Measurements from ENCODE around the gene GGA1.

GGA1 gene, protein sequence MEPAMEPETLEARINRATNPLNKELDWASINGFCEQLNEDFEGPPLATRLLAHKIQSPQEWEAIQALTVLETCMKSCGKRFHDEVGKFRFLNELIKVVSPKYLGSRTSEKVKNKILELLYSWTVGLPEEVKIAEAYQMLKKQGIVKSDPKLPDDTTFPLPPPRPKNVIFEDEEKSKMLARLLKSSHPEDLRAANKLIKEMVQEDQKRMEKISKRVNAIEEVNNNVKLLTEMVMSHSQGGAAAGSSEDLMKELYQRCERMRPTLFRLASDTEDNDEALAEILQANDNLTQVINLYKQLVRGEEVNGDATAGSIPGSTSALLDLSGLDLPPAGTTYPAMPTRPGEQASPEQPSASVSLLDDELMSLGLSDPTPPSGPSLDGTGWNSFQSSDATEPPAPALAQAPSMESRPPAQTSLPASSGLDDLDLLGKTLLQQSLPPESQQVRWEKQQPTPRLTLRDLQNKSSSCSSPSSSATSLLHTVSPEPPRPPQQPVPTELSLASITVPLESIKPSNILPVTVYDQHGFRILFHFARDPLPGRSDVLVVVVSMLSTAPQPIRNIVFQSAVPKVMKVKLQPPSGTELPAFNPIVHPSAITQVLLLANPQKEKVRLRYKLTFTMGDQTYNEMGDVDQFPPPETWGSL

DNA sequence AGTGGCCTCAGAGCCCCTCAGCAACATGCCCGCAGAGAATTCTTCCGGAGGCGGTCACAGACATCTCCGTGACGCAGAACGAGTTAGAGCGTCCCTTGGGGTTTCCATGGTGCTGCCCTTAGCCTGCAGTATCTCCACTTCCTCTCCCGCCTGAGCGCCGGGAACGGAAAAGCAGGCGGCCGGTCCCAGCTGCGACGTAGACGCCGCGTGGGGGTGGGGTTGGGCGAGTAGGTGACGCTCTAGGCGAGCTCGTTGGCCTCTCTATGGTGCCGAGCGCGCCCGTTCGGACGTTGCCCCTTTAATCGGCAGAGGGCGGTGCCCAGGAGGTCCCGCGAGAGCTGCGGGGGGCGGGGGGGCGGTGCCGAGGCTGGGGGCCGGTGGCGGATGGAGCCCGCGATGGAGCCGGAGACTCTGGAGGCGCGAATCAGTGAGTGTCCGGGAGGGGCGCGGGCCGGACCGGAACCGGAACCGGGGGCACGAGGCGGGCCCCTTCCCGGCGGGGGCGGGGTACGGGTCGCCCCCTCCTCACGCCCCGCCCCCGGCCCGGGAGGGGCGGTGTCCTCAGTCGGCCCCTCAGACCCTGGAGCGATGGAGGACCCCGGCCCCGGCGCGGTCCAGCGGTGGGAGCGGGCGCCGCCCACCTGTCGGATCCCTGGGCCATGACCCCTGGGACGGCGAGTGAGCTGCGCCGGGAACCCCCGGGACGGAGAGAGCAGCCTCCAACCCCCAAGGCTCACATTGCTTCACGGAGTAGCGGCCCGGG, at the start of gene GGA1:
TSS of gene GGA1 (plus strand) at position 358 of the 763 bp plus-strand sequence. CDS start at position 385, 27 bp downstream.
- peak within 1 kb of the TSS; percentile 61 to 98 (median 92) for H3K4me3 ChIP-seq
- peak within 1 kb of the TSS; percentile 80 to 98 (median 93) for H3K27ac ChIP-seq

- H3K27ac ChIP-seq: peak overlapping the region in 20 of 21 experiments; percentile 83 to 99 (median 97)
- H3K4me3 ChIP-seq: peak overlapping the region in 5 of 7 experiments; percentile 56 to 85 (median 61)
These were observed 49.1 kb upstream of the GGA1 start for GRCh38 chr22:37559521-37559900.

- H3K27ac ChIP-seq: peak within 1 kb of the TSS; percentile 92 to 99 (median 98)
- peak within 1 kb of the TSS; percentile 56 to 85 (median 68) for H3K4me3 ChIP-seq
These were observed 48.6 kb upstream of the GGA1 start, which contains the start of gene CDC42EP1 for GRCh38 chr22:37559901-37560607. CDC42EP1 (plus strand) TSS chr22:37560480; CDS start chr22:37566350, 5,870 bp downstream.

GRCh38 chr22:37560608-37561211, 47.9 kb upstream of the GGA1 start:
- H3K27ac ChIP-seq: peak overlapping the region; percentile 92 to 99 (median 98)
- peak overlapping the region; percentile 56 to 85 (median 68) for H3K4me3 ChIP-seq

GRCh38 chr22:37561212-37562048, 47.2 kb upstream of the GGA1 start:
- Histone ChIP-seq H3K4me3 (peak overlapping the region; percentile 56 to 85 (median 68)), H3K27ac (peak overlapping the region; percentile 92 to 99 (median 98))

DNA sequence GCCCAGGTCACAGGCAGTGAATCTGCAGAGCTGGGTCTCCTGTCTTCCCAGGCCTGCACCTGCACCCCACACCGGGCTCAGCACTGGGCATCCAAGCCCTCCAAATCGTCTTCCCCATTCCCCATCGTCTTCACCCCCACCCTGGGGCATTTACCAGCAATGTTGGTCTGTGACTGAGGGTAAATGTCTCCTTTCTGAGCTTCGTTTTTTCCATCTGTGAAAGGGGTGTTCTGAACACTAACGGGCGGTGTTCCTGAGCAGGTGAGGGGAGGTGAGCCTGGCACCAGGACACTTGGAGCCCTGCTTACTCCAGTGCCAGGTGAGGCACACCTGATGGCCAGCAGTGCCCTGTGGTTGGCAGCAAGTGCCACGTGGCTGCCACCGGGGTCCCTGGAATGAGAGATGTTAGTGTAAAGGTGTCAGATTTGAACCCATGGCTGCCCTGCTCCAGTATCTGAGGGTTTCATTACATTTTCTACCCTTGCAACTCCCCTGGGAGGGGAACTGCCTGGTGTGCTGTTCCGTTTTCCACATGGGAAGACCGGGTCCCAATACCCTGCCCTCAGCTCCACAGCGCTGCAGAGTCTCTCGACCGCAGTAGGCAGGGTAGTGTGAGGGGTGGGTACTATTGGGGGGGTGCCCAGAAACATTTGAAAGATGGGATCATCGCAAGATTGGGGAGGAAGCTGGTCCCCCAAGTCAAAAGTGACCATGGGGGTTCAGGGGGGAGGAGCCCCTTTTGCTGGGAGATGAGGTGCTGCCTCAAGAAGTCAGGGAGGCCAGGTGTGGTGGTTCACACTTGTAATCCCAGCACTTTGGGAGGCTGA, 46.4 kb upstream of the GGA1 start:
- Histone ChIP-seq H3K4me3 (peak overlapping the region; percentile 56 to 85 (median 68)), H3K27ac (peak overlapping the region; percentile 15 to 99 (median 98))

- peak overlapping the region in 20 of 21 experiments; percentile 43 to 99 (median 98) for H3K27ac ChIP-seq
- H3K4me3 ChIP-seq: peak overlapping the region in 1 of 7 experiments; percentile 58
These were observed 45.2 kb upstream of the GGA1 start for GRCh38 chr22:37563153-37564081.

GRCh38 chr22:37564111-37564711, 44.4 kb upstream of the GGA1 start:
- Histone ChIP-seq H3K27ac (peak overlapping the region in 19 of 21 experiments; percentile 43 to 99 (median 97)), H3K4me3 (no peak overlapping the region)

GRCh38 chr22:37565830-37566229, 42.8 kb upstream of the GGA1 start:
- Histone ChIP-seq H3K4me3 (no peak overlapping the region), H3K27ac (peak overlapping the region in 12 of 21 experiments; percentile 1 to 67 (median 54))

DNA sequence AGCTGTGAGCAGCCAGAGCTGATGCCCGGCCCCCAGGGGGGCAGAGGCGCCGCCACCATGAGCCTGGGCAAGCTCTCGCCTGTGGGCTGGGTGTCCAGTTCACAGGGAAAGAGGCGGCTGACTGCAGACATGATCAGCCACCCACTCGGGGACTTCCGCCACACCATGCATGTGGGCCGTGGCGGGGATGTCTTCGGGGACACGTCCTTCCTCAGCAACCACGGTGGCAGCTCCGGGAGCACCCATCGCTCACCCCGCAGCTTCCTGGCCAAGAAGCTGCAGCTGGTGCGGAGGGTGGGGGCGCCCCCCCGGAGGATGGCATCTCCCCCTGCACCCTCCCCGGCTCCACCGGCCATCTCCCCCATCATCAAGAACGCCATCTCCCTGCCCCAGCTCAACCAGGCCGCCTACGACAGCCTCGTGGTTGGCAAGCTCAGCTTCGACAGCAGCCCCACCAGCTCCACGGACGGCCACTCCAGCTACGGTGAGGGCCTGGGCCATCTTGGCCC, 42.3 kb upstream of the GGA1 start:
- H3K4me3 ChIP-seq: no peak overlapping the region

GRCh38 chr22:37566903-37567798, 41.5 kb upstream of the GGA1 start:
- H3K27ac ChIP-seq: peak overlapping the region in 13 of 21 experiments; percentile 2 to 67 (median 55)
- no peak overlapping the region for H3K4me3 ChIP-seq

More for the DNA sequence above, 42.3 kb upstream of the GGA1 start:
- peak overlapping the region in 15 of 21 experiments; percentile 1 to 67 (median 55) for H3K27ac ChIP-seq

DNA sequence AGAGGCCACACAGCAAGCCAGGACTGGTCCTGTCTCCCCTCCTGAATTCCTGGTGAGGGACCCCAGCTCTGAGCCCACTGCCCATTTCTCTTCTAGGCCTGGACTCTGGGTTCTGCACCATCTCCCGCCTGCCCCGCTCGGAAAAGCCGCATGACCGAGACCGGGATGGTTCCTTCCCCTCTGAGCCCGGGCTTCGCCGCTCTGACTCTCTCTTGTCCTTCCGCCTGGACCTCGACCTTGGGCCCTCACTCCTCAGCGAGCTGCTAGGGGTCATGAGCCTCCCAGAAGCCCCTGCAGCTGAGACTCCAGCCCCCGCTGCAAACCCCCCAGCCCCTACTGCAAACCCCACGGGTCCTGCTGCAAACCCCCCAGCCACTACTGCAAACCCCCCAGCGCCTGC, 40.6 kb upstream of the GGA1 start:
- Histone ChIP-seq H3K27ac (peak overlapping the region in 1 of 21 experiments; percentile 18), H3K4me3 (no peak overlapping the region)

GRCh38 chr22:37568448-37569008, 40.1 kb upstream of the GGA1 start:
- Histone ChIP-seq H3K27ac (peak overlapping the region in 2 of 21 experiments; percentile 11 to 18), H3K4me3 (no peak overlapping the region)
